CD4-positive, alpha-beta T cell treated with Interleukin-4 for 4 hours (primary cell): ENCODE measurements around the gene DMTF1.
"Not testable (repeated sequence)": the region's sequence is repeated elsewhere in the genome, so short reads cannot be mapped to it uniquely, and the experiment has no call there.

ENCODE experiments used
- DNase-seq: peaks from one replicate; pipeline ENCODE4 v3.0.0-alpha.2; 2020

DMTF1 gene

DNA sequence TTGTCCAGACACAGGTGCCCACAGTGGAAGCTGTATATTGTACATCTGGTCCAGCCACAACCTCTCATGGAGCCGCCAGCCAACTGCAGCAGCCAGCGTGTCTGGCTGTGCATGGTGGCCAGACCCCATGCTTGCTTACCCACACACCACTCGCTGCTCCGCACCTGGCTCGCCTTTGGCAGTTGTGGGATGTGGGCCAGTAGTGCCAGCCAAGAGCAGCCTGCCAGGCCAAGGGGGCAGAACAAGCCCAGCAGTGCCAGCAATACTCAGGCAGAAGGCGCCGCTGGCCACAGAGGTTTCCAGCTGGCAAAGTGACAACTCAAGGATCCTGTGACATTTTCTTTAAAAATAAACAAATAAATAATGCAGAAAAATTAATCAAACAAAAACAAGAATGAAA lies 79.0 kb downstream of the DMTF1 start:
- DNase-seq: no peak

DNA sequence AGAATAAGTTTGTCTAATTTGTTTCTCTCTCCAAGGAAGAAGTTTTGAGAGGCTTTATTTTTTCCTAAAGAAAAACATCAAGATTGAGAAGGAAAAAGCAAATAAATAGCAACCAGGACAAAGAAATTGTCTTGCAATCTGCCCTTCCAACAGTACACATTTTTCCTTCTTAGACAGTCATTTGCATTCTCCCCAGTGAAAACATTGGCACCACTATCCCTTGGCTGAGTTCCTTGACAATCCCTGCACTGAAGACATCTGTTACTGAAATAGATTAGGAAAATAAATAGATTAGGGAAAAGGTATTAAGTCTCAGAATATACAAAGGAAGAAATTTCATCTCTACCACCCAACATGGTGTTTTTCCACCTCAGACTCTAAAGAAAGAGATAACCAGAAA lies 79.5 kb downstream of the DMTF1 start:
- DNase-seq: no peak

DNA sequence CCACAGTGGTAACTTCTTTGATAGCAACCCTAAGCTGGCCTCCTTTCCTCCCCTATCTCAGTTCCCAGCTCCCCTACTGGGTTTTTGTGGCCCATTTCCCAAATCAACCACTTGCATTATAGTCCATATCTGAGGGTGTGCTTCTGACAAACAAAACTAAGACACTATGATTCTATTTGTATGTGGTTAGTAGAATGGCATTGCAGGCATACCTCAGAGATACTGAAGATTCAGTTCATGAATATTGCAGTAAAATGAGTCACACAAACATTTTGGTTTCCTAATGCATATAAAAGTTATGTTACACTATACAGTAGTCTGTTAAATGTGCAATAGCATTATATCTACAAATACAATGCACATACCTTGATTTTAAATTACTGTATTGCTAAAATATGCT lies 82.7 kb downstream of the DMTF1 start:
- DNase-seq: no peak

DNA sequence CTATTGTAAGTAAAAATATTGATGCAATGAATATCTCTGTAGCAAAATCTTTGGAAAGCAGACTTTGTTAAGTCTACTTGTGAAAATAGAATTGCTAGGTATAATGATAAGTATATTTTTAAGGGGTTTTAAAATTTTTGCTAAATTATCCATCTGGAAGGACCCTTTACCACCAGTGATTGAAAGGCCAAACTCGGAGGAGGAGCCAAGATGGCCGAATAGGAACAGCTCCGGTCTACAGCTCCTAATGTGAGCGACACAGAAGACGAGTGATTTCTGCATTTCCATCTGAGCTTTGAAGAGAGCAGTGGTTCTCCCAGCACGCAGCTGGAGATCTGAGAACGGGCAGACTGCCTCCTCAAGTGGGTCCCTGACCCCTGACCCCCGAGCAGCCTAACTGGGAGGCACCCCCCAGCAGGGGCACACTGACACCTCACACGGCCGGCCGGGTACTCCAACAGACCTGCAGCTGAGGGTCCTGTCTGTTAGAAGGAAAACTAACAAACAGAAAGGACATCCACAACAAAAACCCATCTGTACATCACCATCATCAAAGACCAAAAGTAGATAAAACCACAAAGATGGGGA lies 86.3 kb downstream of the DMTF1 start:
- not testable (repeated sequence) for DNase-seq

DNA sequence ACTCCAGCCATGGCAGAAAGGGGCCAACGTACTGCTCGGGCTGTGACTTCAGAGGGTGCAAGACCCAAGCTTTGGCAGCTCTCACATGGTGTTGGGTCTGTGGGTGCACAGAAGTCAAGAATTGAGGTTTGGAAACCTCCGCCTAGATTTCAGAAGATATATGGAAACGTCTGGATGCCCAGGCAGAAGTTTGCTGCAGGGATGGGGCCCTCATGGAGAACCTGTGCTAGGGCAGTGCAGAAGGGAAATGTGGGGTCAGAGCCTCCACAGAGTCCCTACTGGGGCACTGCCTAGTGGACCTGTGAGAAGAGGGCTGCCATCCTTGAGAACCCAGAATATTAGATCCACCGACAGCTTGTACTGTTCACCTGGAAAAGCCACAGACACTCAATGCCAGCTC lies 93.4 kb downstream of the DMTF1 start:
- DNase-seq: not testable (repeated sequence)
